ENCODE data around the gene ITSN1.

DNA sequence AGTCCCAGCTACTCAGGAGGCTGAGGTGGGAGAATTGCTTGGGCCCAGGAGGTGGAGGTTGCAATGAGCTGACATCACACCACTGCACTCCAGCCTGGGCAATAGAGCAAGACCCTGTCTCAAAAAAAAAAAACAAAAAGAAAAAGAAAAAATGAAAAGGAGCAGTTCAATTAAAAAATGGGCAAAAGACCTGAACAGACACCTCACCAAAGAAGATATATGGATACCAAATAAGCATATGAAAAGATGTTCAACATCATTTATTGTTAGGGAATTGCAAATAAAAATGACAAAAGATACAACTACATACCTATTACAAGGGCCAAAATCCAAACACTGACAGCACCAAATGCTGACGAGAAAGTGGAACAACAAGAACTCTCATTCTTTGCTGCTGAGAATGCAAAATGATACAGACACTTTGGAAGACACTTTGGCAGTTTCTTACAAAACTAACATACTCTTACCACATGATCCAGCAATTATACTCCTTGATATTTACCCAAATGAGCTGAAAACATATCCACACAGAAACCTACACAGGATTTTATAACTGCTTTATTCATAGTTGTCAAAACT lies 302.0 kb downstream of the ITSN1 start:
- TF ChIP-seq RBAK (CRISPR knock-in tag; IDR thresholded peaks at IDR 0.05) (no peak), ZBTB21 (CRISPR knock-in tag; IDR thresholded peaks at IDR 0.05) (no peak)
- TF ChIP-seq, protein P1, sequence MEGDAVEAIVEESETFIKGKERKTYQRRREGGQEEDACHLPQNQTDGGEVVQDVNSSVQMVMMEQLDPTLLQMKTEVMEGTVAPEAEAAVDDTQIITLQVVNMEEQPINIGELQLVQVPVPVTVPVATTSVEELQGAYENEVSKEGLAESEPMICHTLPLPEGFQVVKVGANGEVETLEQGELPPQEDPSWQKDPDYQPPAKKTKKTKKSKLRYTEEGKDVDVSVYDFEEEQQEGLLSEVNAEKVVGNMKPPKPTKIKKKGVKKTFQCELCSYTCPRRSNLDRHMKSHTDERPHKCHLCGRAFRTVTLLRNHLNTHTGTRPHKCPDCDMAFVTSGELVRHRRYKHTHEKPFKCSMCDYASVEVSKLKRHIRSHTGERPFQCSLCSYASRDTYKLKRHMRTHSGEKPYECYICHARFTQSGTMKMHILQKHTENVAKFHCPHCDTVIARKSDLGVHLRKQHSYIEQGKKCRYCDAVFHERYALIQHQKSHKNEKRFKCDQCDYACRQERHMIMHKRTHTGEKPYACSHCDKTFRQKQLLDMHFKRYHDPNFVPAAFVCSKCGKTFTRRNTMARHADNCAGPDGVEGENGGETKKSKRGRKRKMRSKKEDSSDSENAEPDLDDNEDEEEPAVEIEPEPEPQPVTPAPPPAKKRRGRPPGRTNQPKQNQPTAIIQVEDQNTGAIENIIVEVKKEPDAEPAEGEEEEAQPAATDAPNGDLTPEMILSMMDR (CRISPR knock-in tag; IDR thresholded peaks at IDR 0.05), result no peak
